HG03342 (cell line): ENCODE measurements around the gene MYO19.
"Not testable (repeated sequence)": the region's sequence is repeated elsewhere in the genome, so short reads cannot be mapped to it uniquely, and the experiment has no call there.

ENCODE experiments used
- ATAC-seq: cut with Tn5 transposase; IDR thresholded peaks from one replicate; pipeline ENCODE4 v1.9.1; 2021; ENCODE audit warnings: mild to moderate bottlenecking, moderate library complexity; ENCODE audit not compliant: unreplicated experiment

Gene MYO19

GRCh38 chr17:36501351-36501750 lies 33.3 kb downstream of the MYO19 start:
- ATAC-seq: no peak

- no peak for ATAC-seq
Measured at GRCh38 chr17:36500745-36501225, 33.9 kb downstream of the MYO19 start.

- no peak for ATAC-seq
Measured at GRCh38 chr17:36498560-36499300, 35.9 kb downstream of the MYO19 start.

GRCh38 chr17:36498155-36498554 lies 36.5 kb downstream of the MYO19 start:
- no peak for ATAC-seq

- no peak for ATAC-seq
Measured at GRCh38 chr17:36496018-36496789, 38.5 kb downstream of the MYO19 start.

- ATAC-seq: no peak
Measured at GRCh38 chr17:36495076-36495578, 39.5 kb downstream of the MYO19 start.

GRCh38 chr17:36494674-36495073 lies 40.0 kb downstream of the MYO19 start:
- no peak for ATAC-seq

GRCh38 chr17:36493956-36494355 lies 40.7 kb downstream of the MYO19 start:
- no peak for ATAC-seq

GRCh38 chr17:36486204-36487194 lies 48.2 kb downstream of the MYO19 start, which contains the start of gene ZNHIT3:
ZNHIT3 (plus strand) TSS chr17:36486681; CDS start chr17:36486700, 19 bp downstream.
- peak; percentile 87 for ATAC-seq

GRCh38 chr17:36485805-36486203 lies 48.9 kb downstream of the MYO19 start:
- no peak for ATAC-seq

GRCh38 chr17:36485027-36485426 lies 49.6 kb downstream of the MYO19 start:
- no peak for ATAC-seq

- not testable (repeated sequence) for ATAC-seq
Measured at GRCh38 chr17:36484021-36484420, 50.6 kb downstream of the MYO19 start.

GRCh38 chr17:36482611-36483504 lies 51.8 kb downstream of the MYO19 start:
- peak; percentile 37 for ATAC-seq

- ATAC-seq: no peak
Measured at GRCh38 chr17:36481829-36482228, 52.8 kb downstream of the MYO19 start.

- ATAC-seq: no peak
Measured at GRCh38 chr17:36475346-36475970, 59.2 kb downstream of the MYO19 start.

GRCh38 chr17:36474571-36474970 lies 60.1 kb downstream of the MYO19 start:
- no peak for ATAC-seq

GRCh38 chr17:36470499-36470898 lies 64.2 kb downstream of the MYO19 start:
- no peak for ATAC-seq

- ATAC-seq: no peak
Measured at GRCh38 chr17:36469733-36470132, 64.9 kb downstream of the MYO19 start.
